GM19099 (cell line): ENCODE data around the gene KCNMB4.

Experiments
- POLR2A ChIP-seq: IDR thresholded peaks from 3 replicates; pipeline ENCODE4 v1.6.1; 2011; ENCODE audit warnings: low read depth; ENCODE audit not compliant: insufficient read length; ENCODE audit errors: extremely low read depth

KCNMB4 gene

DNA sequence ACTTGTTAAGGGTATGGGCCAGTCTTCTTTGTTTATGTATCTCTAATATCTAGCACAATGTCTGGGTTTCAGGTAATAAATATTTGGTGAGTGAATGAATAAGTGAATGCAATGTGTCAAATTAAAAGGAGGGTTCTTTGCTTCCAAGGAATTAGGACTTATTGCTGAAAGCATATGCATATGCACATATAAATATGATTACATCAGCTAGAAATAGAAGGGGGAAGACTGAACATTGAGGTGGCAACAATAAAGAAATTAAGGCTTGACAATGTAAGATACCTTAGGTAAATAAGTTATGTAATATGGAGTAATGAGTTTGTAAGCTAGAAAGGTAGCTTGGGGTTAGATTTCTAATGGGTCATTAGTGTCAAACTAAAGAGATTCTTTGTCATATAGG, 37.7 kb downstream of the KCNMB4 start:
- no peak for TF ChIP-seq POLR2A

DNA sequence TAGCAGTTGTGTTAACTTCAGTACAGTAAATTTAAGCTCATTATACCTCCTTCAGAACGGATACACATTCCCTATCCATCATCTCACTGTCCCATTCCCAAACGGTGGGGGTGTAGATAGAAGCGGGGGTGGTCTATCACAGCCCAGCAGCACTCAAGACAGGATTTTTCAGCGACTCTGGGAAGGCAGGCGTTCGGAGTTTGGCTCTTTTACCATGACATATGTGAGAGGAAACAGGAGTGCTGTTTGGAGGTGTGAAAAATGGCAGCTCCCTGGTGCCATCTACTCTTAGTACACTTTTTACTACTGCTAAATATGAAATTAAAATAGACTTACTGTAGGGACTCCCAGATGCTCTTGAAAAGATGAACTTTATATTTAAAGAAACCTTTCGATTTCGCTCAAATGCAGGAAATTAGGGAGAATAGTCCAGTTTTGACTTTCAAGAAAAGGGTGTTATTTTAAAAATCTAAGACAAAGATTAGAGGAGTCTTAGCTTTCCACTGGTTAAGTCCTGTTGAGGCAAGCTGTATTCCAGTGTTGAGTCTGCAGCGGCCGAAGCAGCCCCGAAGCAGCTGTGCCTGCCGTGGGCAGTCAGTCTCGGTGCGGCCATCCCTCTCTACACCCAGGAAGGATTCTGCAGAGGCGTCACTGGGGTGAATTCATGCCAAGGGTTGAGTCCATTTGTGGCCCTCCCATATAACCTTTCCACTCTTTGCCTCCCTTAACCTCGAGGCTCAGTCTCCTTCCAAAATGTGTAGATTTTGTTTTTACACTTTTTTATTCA, 42.1 kb downstream of the KCNMB4 start:
- TF ChIP-seq POLR2A, result no peak

DNA sequence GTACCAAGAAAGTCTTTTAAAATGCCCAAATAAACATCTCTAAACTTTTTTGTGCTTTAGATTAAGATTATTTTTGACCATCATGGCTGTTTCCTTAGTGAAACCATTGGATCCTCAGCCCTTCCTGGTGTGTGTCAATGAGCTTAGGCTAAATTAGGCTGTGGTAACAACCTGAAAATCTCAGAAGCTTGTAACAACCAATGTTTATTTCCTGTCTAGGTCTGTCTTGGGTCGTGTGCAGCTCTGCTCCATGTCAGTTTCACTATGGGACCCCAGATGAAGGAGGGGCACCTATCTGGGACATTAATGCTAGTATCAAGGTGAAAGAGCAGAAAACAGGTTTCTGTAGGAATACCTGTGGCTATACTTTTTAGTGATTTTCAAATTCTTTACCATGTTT, 49.9 kb downstream of the KCNMB4 start:
- TF ChIP-seq POLR2A, result no peak

DNA sequence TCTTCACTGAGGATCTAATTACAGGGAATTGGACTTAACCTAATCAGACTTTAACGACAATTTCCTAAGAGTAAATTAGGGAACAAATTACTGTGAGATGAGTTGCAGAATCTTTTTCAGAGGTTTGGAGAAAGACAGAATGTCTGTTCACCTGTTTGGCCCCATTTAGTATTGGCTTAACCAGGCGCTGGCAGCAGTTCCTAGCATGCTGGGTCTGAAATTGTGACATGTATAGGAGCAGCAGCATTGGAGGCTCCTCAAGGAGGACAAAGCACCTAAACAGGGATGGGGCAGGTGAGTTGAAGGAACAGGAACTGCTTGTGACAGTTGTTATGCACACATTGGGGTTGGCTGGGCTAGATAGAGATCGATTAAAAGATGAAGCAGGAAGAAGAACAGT, 51.0 kb downstream of the KCNMB4 start:
- TF ChIP-seq POLR2A, result no peak

DNA sequence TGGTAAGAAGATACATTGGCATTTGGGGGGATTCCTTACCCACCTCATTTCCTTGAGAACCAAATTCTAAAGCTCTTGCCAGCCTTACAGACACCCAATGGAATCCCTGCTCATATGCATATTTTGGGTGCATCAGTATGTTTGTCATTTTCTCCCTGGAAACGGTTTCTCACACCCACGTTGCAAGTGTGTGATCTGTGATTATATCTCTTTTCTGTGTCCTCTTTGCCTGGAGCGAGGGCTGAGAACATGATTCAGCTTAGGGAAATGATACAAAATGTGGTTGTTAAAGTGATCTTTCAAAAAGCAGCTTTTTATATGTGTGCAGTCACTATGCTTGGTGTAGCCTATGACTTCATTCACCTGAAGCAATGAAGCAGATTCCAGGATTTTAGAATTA, 52.0 kb downstream of the KCNMB4 start:
- TF ChIP-seq POLR2A, result no peak

DNA sequence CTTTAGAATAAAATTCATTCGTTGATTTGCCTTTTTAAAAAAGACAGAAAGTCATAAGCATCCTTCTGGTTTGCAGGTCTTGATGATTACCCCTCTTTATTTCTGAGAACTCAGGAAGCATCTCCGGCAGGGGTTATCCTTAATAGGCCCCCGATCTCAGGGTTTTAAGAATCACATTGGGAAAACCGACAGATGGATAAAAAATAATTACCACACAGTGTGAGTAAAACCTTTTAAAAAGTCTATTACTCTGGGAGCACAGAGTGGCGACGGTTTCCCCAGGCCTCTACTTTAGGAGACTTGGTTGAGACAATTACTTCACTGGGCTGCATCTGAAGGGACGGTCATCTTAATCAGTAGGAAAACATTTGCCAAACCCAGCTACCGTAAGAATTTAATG, 56.5 kb downstream of the KCNMB4 start:
- TF ChIP-seq POLR2A, result no peak

DNA sequence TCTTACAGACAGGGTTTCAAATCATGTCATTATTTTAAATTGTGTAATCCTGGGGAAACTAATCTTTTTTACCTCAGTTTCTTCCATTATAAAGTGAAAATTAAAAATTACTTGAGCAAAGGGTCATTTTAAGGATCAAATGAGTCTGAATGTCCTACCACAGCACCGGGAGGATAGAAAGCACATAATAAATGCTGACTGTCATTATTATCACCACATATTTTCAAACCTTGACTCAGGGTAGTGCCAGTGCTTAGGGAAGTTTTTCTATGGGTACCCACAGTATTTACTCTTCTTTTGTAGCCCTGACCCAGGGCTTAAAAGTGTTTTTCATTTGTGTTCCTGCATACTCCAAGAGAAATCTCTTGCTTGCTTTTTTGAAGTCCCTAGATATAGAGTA, 60.5 kb downstream of the KCNMB4 start:
- no peak for TF ChIP-seq POLR2A

DNA sequence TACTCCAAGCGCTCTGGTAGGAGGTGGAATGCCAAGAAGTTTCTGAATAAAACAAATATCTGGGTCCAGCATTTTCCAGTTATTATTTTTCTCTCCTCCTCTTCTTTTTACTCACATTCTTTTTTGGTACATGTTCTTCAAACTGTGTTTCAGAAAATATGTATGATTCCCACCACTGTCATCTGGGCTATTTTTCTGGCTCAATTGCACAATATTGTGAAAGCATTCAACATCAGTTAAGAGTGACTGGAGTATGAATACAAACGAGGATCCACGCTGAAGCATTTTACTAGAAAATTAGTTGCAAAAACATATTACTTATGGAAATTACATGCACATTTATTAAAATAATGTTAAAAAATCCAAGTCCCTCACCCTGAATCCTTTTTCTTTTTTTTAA, 61.5 kb downstream of the KCNMB4 start:
- no peak for TF ChIP-seq POLR2A

DNA sequence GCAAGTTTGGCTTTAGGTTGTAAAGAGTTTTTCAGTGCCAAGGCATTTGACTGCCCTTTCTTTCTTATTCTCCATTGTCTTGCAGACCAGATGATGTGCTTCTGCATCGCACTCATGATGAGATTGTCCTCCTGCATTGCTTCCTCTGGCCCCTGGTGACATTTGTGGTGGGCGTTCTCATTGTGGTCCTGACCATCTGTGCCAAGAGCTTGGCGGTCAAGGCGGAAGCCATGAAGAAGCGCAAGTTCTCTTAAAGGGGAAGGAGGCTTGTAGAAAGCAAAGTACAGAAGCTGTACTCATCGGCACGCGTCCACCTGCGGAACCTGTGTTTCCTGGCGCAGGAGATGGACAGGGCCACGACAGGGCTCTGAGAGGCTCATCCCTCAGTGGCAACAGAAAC, 64.3 kb downstream of the KCNMB4 start:
- TF ChIP-seq POLR2A, result no peak

DNA sequence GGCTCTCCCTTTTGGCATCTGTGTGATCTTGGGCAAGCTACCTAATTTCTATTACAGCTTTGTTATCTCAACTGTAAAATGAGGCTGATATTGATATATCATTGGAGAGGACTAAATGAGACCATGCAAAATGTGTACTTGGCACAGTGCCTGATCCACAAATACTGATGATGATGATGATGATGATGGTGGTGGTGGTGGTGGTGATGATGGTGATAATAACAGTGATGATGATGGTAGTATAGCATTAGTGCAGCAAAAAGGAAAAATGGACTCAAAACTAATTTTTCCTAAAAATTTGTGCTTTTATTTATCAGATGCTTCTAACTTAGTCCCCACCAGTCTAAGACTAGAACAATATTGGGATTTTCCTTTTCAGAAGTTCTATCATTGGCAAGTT, 70.7 kb downstream of the KCNMB4 start:
- no peak for TF ChIP-seq POLR2A

DNA sequence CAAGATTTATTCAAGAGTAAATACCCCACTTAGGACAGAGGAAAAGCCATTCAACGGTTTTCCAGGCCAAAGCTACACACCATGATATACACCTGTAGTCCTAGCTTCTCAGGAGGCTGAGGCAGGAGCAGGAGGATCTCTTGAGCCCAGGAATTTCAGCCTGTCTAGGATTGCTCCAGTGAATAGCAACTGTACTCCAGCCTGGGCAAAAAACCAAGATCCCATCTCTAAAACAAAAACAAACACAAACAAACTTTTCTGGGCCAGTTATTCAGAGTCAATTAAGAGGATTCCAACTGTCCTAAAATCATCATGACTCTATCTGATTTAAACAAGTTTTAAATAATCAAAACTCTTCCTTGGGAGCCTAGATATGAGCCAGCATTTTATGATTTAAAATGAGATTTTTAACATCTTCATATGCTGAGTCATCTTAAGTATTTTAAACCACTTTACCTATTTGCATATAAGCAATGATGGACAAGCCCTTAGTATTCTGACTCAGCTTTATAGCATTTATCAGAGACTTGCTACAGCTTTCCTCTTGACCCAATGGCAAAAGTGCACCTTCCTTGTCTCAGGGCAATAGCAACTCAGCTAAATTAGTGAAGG, 77.1 kb downstream of the KCNMB4 start:
- TF ChIP-seq POLR2A, result no peak

DNA sequence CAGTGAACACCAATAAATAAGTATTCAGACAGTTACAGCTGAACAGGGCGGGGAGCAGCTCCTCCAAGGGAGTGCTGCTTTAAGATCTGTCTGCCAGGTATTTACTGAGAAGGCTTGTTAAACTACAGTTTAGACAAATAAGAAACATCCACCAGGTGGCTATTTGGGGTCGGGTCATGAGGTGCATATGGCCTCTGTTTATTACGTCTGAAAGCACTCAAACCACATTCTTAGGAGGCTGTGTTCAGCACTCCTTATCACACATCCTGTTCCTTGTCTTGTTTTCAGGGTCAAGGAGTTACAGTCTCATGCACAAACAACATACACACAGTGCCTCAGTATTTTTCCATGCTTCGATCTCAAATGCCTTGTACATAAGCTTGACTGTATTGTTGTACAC, 78.8 kb downstream of the KCNMB4 start:
- no peak for TF ChIP-seq POLR2A

DNA sequence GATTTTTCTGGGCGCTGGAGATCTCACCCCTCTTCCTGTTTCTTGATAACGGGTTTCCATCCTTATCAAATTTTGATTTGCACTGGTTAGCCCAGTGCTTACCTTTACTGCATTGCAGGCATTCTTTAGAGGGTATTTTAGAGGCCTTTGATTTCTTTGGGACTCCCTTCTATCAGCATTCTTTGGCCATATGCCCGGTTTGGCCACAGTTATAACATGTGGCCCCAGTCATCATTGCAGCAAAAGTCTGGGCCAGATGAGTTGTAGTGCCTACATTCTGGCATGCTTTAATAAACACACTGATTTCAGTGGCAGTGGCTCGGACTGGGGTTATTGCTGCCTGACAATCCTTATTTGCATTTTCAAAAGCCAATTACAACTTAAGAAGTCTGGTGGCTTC, 82.3 kb downstream of the KCNMB4 start:
- no peak for TF ChIP-seq POLR2A

DNA sequence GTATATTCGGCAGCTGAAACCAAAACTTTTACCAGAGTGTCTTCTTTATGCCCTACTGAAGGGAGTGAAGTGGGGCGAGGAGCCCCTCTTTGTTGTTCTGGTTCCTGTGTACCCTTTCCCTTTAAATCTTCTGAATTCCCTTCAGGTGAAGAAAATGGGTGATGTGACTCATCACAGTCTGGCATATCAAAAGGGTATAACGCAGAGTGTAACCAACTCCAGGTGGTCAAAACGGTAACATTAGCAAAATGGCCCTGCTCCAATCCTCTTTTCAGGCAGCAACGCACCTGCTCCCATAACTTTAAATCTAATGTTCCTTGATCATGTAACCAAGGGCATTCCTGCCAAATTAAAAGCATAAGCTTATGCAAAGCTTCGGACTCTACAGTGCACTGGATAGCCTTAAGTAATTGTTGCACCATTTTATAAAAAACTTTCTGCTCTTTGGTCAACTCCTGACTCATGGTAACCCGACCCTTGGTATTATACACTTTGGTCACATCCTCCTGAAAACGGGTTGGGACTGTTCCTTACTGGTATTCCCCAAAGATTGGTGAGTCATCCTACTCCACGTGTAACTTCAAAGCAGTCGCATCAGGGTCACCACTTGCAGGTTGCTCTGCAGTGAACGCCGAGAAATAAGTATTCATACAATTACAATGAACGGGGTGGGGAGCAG, 83.1 kb downstream of the KCNMB4 start:
- TF ChIP-seq POLR2A, result no peak

DNA sequence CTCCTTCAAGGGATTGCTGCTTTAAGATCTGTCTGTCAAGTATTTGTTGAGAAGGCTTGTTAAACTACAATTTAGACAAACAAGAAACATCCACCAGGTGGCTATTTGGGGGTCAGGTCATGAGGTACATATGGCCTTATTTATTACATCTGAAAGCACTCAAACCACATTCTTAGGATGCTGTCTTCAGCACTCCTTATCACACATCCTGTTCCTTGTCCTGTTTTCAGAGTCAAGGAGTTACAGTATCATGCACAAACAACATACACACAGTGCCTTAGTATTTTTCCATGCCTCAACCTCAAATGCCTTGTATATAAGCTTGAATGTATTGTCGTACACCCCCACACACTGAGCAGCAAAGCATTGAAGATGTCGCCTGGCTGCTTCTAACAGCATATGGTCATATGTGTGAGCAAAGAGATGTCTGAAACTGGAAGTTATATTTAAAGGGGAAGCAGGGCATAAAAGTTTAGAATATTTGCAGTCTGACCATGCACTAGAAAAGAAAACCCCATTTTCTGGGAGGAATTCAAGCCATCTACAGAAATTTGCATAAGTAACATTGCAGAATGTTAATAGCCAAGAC, 83.8 kb downstream of the KCNMB4 start:
- no peak for TF ChIP-seq POLR2A

DNA sequence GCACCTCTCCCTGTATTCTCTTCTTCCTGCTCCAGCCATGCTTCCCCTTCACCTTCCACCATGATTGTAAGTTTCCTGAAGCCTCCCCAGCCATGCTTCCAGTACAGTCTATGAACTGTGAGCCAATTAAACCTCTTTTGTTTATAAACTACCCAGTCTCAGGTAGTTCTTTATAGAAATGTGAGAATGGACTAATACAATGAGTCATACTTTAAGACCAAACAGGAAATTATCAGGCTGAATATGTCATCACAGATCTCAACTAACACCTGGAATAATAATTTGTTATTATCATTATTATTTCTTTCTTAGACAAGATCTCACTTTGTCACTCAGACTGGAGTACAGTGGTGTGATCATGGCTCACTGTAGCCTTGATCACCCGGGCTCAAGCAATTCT, 85.4 kb downstream of the KCNMB4 start:
- no peak for TF ChIP-seq POLR2A
